PC-3 (cell line): Measurements from ENCODE around the gene CCDC126. TPM values are rescaled to one million over a fixed set of nuclear protein-coding genes. Genes with fewer than 3 reads are reported as not detected.

Experiments
- ATAC-seq: fragments of 200-7000 bp; cut with Tn5 transposase; 2 replicates; pipeline ENCODE4 v1.9.1; 2020; ENCODE audit warnings: mild to moderate bottlenecking, moderate library complexity
- BruUV-seq: library from RNA; stranded (reverse); fragments of 400-500 nt; replicated peaks from 2 replicates; lab custom pipeline; 2021; lab: Mats Ljungman, UMichigan
- CTCF ChIA-PET: fragments of 300-600 bp; sonication (Branson Sonifier 250); formaldehyde crosslinking; loops from one replicate; lab custom pipeline; 2022; ENCODE audit warnings: antibody characterized with exemption; lab: Charles Lee
- POLR2A ChIA-PET: fragments of 300-600 bp; sonication (Branson Sonifier 250); formaldehyde crosslinking; loops from one replicate; lab custom pipeline; 2022; ENCODE audit warnings: antibody characterized with exemption; ENCODE audit not compliant: unreplicated experiment; lab: Charles Lee
- DNase-seq: peaks from one replicate; pipeline ENCODE4 v3.0.0-alpha.2; 2015
- H2AFZ ChIP-seq: fragments of 300-600 bp; sonication (generic); 2 replicates; pipeline ENCODE4 v1.6.0; 2016; ENCODE audit warnings: antibody characterized with exemption, low read length
- H3F3A ChIP-seq: fragments of 300-600 bp; sonication (generic); one replicate; pipeline ENCODE4 v1.6.0; 2017; ENCODE audit warnings: antibody characterized with exemption, low read length, control low read depth, mild to moderate bottlenecking; ENCODE audit not compliant: unreplicated experiment
- H3K27ac ChIP-seq: fragments of 300-600 bp; sonication (generic); 2 replicates; pipeline ENCODE4 v1.5.1; 2016; ENCODE audit warnings: mild to moderate bottlenecking, low read length
- H3K27me3 ChIP-seq: fragments of 300-600 bp; sonication (generic); 2 replicates; pipeline ENCODE4 v1.6.1; 2016; ENCODE audit warnings: low read length, mixed read lengths
- H3K36me3 ChIP-seq: fragments of 300-600 bp; sonication (generic); 2 replicates; pipeline ENCODE4 v1.6.1; 2016; ENCODE audit warnings: low read depth, mixed run types, low read length, mixed read lengths
- H3K4me1 ChIP-seq: fragments of 300-600 bp; sonication (generic); 2 replicates; pipeline ENCODE4 v1.5.1; 2016; ENCODE audit warnings: low read length; ENCODE audit not compliant: insufficient read depth
- H3K4me2 ChIP-seq: fragments of 300-600 bp; sonication (generic); 2 replicates; pipeline ENCODE4 v1.6.0; 2016; ENCODE audit warnings: low read length
- H3K4me3 ChIP-seq: fragments of 300-600 bp; sonication (generic); 2 replicates; pipeline ENCODE4 v1.5.1; 2016; ENCODE audit warnings: mild to moderate bottlenecking, low read length, mixed read lengths
- H3K79me2 ChIP-seq: fragments of 300-600 bp; sonication (generic); 2 replicates; pipeline ENCODE4 v1.6.1; 2017; ENCODE audit warnings: low read length, mixed read lengths
- H3K9ac ChIP-seq: fragments of 300-600 bp; sonication (generic); 2 replicates; pipeline ENCODE4 v1.6.0; 2016; ENCODE audit warnings: mild to moderate bottlenecking, low read length
- H3K9me2 ChIP-seq: fragments of 300-600 bp; sonication (generic); replicated peaks from 2 replicates; pipeline ENCODE4 v1.6.1; 2016; ENCODE audit warnings: mixed run types, low read length, mixed read lengths
- H3K9me3 ChIP-seq: fragments of 300-600 bp; sonication (generic); 2 replicates; pipeline ENCODE4 v1.6.1; 2016; ENCODE audit warnings: low read length, mixed read lengths
- H4K20me1 ChIP-seq: fragments of 300-600 bp; sonication (generic); 2 replicates; pipeline ENCODE4 v1.6.1; 2016; ENCODE audit warnings: low read length, mixed read lengths
- CTCF ChIP-seq: fragments of 300-600 bp; sonication (generic); conservative IDR thresholded peaks from 2 replicates; pipeline ENCODE4 v1.5.1; 2017; ENCODE audit warnings: antibody characterized with exemption, low read depth, mild to moderate bottlenecking, low read length
- EZH2 ChIP-seq: fragments of 300-600 bp; sonication (generic); IDR thresholded peaks from one replicate; pipeline ENCODE4 v1.6.1; 2017; ENCODE audit warnings: antibody characterized with exemption, mild to moderate bottlenecking, low read length; ENCODE audit not compliant: unreplicated experiment
- EZH2phosphoT487 ChIP-seq: fragments of 300-600 bp; sonication (generic); IDR thresholded peaks from 2 replicates; pipeline ENCODE4 v1.6.1; 2018; ENCODE audit warnings: mild to moderate bottlenecking, antibody characterized with exemption, low read length, borderline replicate concordance
- intact Hi-C: fragments of 100-400 bp; cut with micrococcal nuclease; formaldehyde crosslinking; loops from 2 replicates; pipeline ENCODE4 v1.9.0; 2023
- total RNA-seq: library from RNA; depleted of rRNA; stranded (reverse); fragments of >200 nt; gene quantifications from 2 replicates; pipeline ENCODE4 v1.2.3, GENCODE V29; 2014

The CCDC126 gene
- total RNA-seq, 1 experiment from 2014 or later = 3.2 TPM

GRCh38 chr7:23594879-23595604 lies 2.1 kb upstream of the CCDC126 start:
- H3K27ac ChIP-seq = no peak overlapping the region
- no peaks in the 10 kb centered on the region for H4K20me1 ChIP-seq
- TF ChIP-seq EZH2 = no peak
- TF ChIP-seq EZH2phosphoT487 = no peak
- TF ChIP-seq CTCF = no peak
- peak overlapping the region; percentile 48; the same call in 1 of the 2 replicates for H2AFZ ChIP-seq
- no peaks in the 10 kb centered on the region for H3K27me3 ChIP-seq
- BruUV-seq = no TSS peak
- no peaks in the 10 kb centered on the region for H3K9me2 ChIP-seq
- H3K9me3 ChIP-seq = no peaks in the 10 kb centered on the region
- H3K4me3 ChIP-seq = no peak overlapping the region
- ATAC-seq = no peak
- H3K79me2 ChIP-seq = 0 out of 2 replicates have a peak, but pooled peaks cover 10% of the 10 kb centered on the region
- H3K4me2 ChIP-seq = no peak overlapping the region
- no peak overlapping the region for H3K9ac ChIP-seq
- no peaks in the 10 kb centered on the region for H3K36me3 ChIP-seq
- CTCF ChIA-PET = no interaction called here
- H3K4me1 ChIP-seq = peaks cover 24% of the 10 kb centered on the region
- intact Hi-C loops = no loop called here
- peak; percentile 69 for DNase-seq
- POLR2A ChIA-PET = no interaction called here
- no peaks in the 10 kb centered on the region for H3F3A ChIP-seq

DNA sequence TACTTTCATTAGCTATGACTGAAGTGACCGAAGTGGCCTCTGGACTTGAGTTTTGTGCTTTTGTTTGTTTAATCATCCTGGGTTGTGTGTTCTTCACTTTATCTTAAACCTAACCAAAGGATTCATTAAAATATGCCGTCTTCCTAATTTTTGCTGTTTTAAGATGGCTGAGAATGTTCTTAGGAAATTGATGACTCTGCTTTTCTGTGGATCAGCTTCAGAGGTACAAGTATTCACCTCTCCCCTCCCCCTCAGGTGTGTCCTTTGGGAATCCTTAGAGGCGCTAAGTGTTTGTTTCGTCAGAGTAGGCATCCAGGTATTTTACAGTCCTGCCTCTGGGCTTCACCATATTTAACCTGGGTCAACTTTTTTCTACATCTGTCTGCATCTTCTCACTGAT lies 1.1 kb downstream of the CCDC126 start:
- Histone ChIP-seq H3K4me1 (peaks cover 24% of the 10 kb centered on the region), H3K4me3 (peak overlapping the region; percentile 75), H3K9me3 (no peaks in the 10 kb centered on the region), H3K27ac (no peak overlapping the region), H3F3A (no peaks in the 10 kb centered on the region), H3K27me3 (no peaks in the 10 kb centered on the region), H3K36me3 (no peaks in the 10 kb centered on the region), H2AFZ (peak overlapping the region; percentile 88), H3K9me2 (no peaks in the 10 kb centered on the region), H3K9ac (peak overlapping the region; percentile 48; the same call in 1 of the 2 replicates), H4K20me1 (no peaks in the 10 kb centered on the region), H3K79me2 (0 out of 2 replicates have a peak, but pooled peaks cover 10% of the 10 kb centered on the region), H3K4me2 (peak overlapping the region; percentile 90)
- BruUV-seq = TSS peak; percentile 62
- CTCF ChIA-PET = no interaction called here
- no peak for ATAC-seq
- POLR2A ChIA-PET = interaction anchor here (0.5 kb wide), 1 partner anchor 69 kb away, joined by 3 read pairs; no protein-coding TSS in a partner anchor
- DNase-seq = peak; percentile 22
- intact Hi-C loops = no loop called here
- TF ChIP-seq EZH2 = no peak
- TF ChIP-seq EZH2phosphoT487 = no peak
- no peak for TF ChIP-seq CTCF

- Histone ChIP-seq H3F3A (no peaks in the 10 kb centered on the region), H4K20me1 (no peaks in the 10 kb centered on the region), H3K9me2 (no peaks in the 10 kb centered on the region), H3K9me3 (no peaks in the 10 kb centered on the region), H3K36me3 (no peaks in the 10 kb centered on the region), H3K4me1 (peaks cover 22% of the 10 kb centered on the region), H3K4me2 (no peak overlapping the region), H3K79me2 (0 out of 2 replicates have a peak, but pooled peaks cover 10% of the 10 kb centered on the region), H3K9ac (no peak overlapping the region), H3K4me3 (no peak overlapping the region), H2AFZ (no peak overlapping the region), H3K27me3 (no peaks in the 10 kb centered on the region), H3K27ac (no peak overlapping the region)
- no TSS peak for BruUV-seq
- TF ChIP-seq EZH2 (no peak), EZH2phosphoT487 (no peak), CTCF (no peak)
- ChIA-PET CTCF (no interaction called here), POLR2A (no interaction called here)
- DNase-seq (no peak), ATAC-seq (no peak)
- intact Hi-C loops = no loop called here
Observed at GRCh38 chr7:23600236-23600635, 3.1 kb downstream of the CCDC126 start.
